Glomerular visceral epithelial cell (primary cell): ENCODE data around the gene ANKRD65.
"Not testable (repeated sequence)": the region's sequence is repeated elsewhere in the genome, so short reads cannot be mapped to it uniquely, and the experiment has no call there.

ENCODE experiments used
- DNase-seq: peaks from one replicate; pipeline ENCODE4 v3.0.0-alpha.2; 2016; ENCODE audit errors: extremely low spot score

ANKRD65 gene

GRCh38 chr1:1421147-1421906, at the start of gene ANKRD65:
ANKRD65 (minus strand) TSS chr1:1421276; CDS start chr1:1421005, 271 bp downstream.
- DNase-seq = no peak

- not testable (repeated sequence) for DNase-seq
Measured at GRCh38 chr1:1468196-1468985, 47.3 kb upstream of the ANKRD65 start.

GRCh38 chr1:1463312-1463711, 42.2 kb upstream of the ANKRD65 start:
- no peak for DNase-seq

GRCh38 chr1:1462318-1462966, 41.4 kb upstream of the ANKRD65 start:
- DNase-seq = peak; percentile 74

- DNase-seq = no peak
Measured at GRCh38 chr1:1461721-1462317, 40.7 kb upstream of the ANKRD65 start.

GRCh38 chr1:1460540-1461130, 39.6 kb upstream of the ANKRD65 start:
- no peak for DNase-seq

GRCh38 chr1:1459711-1460110, 38.6 kb upstream of the ANKRD65 start:
- DNase-seq = not testable (repeated sequence)

- DNase-seq = not testable (repeated sequence)
Measured at GRCh38 chr1:1459156-1459555, 38.1 kb upstream of the ANKRD65 start.

GRCh38 chr1:1456683-1457255, 35.7 kb upstream of the ANKRD65 start:
- not testable (repeated sequence) for DNase-seq

GRCh38 chr1:1455934-1456333, 34.9 kb upstream of the ANKRD65 start:
- DNase-seq = not testable (repeated sequence)

GRCh38 chr1:1455366-1455884, 34.3 kb upstream of the ANKRD65 start:
- no peak for DNase-seq

- not testable (repeated sequence) for DNase-seq
Measured at GRCh38 chr1:1454286-1455056, 33.4 kb upstream of the ANKRD65 start.

- DNase-seq = no peak
Measured at GRCh38 chr1:1452882-1453281, 31.8 kb upstream of the ANKRD65 start.

- DNase-seq = not testable (repeated sequence)
Measured at GRCh38 chr1:1452365-1452739, 31.3 kb upstream of the ANKRD65 start.

GRCh38 chr1:1451696-1452364, 30.8 kb upstream of the ANKRD65 start:
- DNase-seq = no peak

- DNase-seq = not testable (repeated sequence)
Measured at GRCh38 chr1:1450616-1451015, 29.5 kb upstream of the ANKRD65 start.

- no peak for DNase-seq
Measured at GRCh38 chr1:1449099-1449739, 28.1 kb upstream of the ANKRD65 start, which contains the start of gene ATAD3C. ATAD3C (plus strand) TSS chr1:1449689; CDS start chr1:1450684, 995 bp downstream.

- not testable (repeated sequence) for DNase-seq
Measured at GRCh38 chr1:1446631-1447030, 25.6 kb upstream of the ANKRD65 start.
